K562 (cell line): ENCODE results near the gene SPHK2. TPM values are rescaled to one million over a fixed set of nuclear protein-coding genes. Genes with fewer than 3 reads are reported as not detected.

Experiments used
- GATAD2A ChIP-seq: fragments of 450-650 bp; IDR thresholded peaks from 2 replicates; pipeline ENCODE4 v1.6.1; 2017
- HDAC1 ChIP-seq, 2 experiments: fragments of 450-650 bp; IDR thresholded peaks; 2 replicates each; pipeline ENCODE4 v1.6.1; 2016 to 2017; ENCODE audit warnings: inconsistent platforms in 1 of 2, mild to moderate bottlenecking in 1 of 2, moderate library complexity in 1 of 2
- HDGF ChIP-seq: fragments of 450-650 bp; IDR thresholded peaks from 2 replicates; pipeline ENCODE4 v1.6.1; 2016
- MIER1 ChIP-seq: fragments of 450-650 bp; IDR thresholded peaks from 2 replicates; pipeline ENCODE4 v1.6.1; 2016; ENCODE audit warnings: antibody characterized with exemption, mild to moderate bottlenecking, low read depth
- PHF20 ChIP-seq: fragments of 450-650 bp; IDR thresholded peaks from 2 replicates; pipeline ENCODE4 v1.6.1; 2018; ENCODE audit not compliant: partially characterized antibody
- RBM14 ChIP-seq: fragments of 200-400 bp; formaldehyde crosslinking; IDR thresholded peaks from 2 replicates; pipeline ENCODE4 v1.6.1; 2018; ENCODE audit warnings: low read depth, mild to moderate bottlenecking, low read length, moderate library complexity, borderline replicate concordance; ENCODE audit not compliant: insufficient read depth
- SIN3B ChIP-seq: fragments of 450-650 bp; IDR thresholded peaks from 2 replicates; pipeline ENCODE4 v1.6.1; 2017; ENCODE audit warnings: low read depth, mild to moderate bottlenecking, moderate library complexity
- ZKSCAN3 ChIP-seq: fragments of 250-450 bp; sonication (Bioruptor Pico); IDR thresholded peaks from 2 replicates; pipeline ENCODE4 v1.4.0; 2020
- polyA plus RNA-seq, 8 experiments: library from polyadenylated mRNA; depleted of rRNA in 4 of 8; stranded (reverse) in 5 of 8; unstranded in 3 of 8; fragments of >200 nt; fragmentation: Nextera tagmentation in 2 of 8; fragmentation: Illumina TruSeq in 1 of 8; extraction: Ambion mirVana in 2 of 8; extraction: Trizol in 1 of 8; gene quantifications; 2 replicates each; pipeline versions ENCODE4 v1.2.1 to v1.2.3, GENCODE V29; 2011 to 2014; ENCODE audit warnings: inconsistent platforms in 1 of 8, missing spikeins in 1 of 8
- total RNA-seq, 7 experiments: library from RNA; depleted of rRNA in 6 of 7; stranded (reverse); fragments of >200 nt in 6 of 7; fragmentation: Illumina TruSeq in 2 of 7; extraction: Trizol in 2 of 7; gene quantifications; 2 replicates each; pipeline versions ENCODE4 v1.2.1 to v1.2.3, GENCODE V29; 2011 to 2021; ENCODE audit warnings: low replicate concordance in 1 of 7
- TF ChIP-seq, protein P1 (sequence below), 3 experiments: fragments of 200-800 bp in 1 of 3; fragments of 250-450 bp in 1 of 3; fragments of 450-650 bp in 1 of 3; sonication (Bioruptor Pico) in 1 of 3; sonication (Bioruptor generic) in 1 of 3; formaldehyde crosslinking in 1 of 3; IDR thresholded peaks; 2 replicates each; pipeline versions ENCODE4 v1.6.1 to v1.8.0; 2016 to 2022; ENCODE audit warnings: mild to moderate bottlenecking in 2 of 3, missing genetic modification characterization in 2 of 3, missing compliant biosample characterization in 1 of 3, moderate library complexity in 1 of 3
- TF ChIP-seq, protein P2 (sequence below), 2 experiments: fragments of 450-650 bp; IDR thresholded peaks; 2 replicates each; pipeline ENCODE4 v1.6.1; 2018; ENCODE audit warnings: mild to moderate bottlenecking in 2 of 2, low read depth in 1 of 2; ENCODE audit not compliant: partially characterized antibody in 2 of 2
- TF ChIP-seq, protein P3 (sequence below): fragments of 250-450 bp; sonication (Bioruptor Pico); IDR thresholded peaks from 2 replicates; pipeline ENCODE4 v1.8.0; 2021; ENCODE audit warnings: mild to moderate bottlenecking, moderate library complexity

Gene SPHK2
- total and polyA plus RNA-seq, 9 of the 15 experiments (the other 6 are each of a cell fraction or from before 2014, with no cell fraction given) = 0.10 to 15.2 (median 2.9) TPM

GRCh38 chr19:48646001-48646721 is 26.9 kb downstream of the SPHK2 start, which contains the start of gene CA11 (continued):
- TF ChIP-seq, protein P1, sequence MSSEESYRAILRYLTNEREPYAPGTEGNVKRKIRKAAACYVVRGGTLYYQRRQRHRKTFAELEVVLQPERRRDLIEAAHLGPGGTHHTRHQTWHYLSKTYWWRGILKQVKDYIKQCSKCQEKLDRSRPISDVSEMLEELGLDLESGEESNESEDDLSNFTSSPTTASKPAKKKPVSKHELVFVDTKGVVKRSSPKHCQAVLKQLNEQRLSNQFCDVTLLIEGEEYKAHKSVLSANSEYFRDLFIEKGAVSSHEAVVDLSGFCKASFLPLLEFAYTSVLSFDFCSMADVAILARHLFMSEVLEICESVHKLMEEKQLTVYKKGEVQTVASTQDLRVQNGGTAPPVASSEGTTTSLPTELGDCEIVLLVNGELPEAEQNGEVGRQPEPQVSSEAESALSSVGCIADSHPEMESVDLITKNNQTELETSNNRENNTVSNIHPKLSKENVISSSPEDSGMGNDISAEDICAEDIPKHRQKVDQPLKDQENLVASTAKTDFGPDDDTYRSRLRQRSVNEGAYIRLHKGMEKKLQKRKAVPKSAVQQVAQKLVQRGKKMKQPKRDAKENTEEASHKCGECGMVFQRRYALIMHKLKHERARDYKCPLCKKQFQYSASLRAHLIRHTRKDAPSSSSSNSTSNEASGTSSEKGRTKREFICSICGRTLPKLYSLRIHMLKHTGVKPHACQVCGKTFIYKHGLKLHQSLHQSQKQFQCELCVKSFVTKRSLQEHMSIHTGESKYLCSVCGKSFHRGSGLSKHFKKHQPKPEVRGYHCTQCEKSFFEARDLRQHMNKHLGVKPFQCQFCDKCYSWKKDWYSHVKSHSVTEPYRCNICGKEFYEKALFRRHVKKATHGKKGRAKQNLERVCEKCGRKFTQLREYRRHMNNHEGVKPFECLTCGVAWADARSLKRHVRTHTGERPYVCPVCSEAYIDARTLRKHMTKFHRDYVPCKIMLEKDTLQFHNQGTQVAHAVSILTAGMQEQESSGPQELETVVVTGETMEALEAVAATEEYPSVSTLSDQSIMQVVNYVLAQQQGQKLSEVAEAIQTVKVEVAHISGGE (CRISPR knock-in tag; IDR thresholded peaks at IDR 0.05) = no peak
- TF ChIP-seq HDAC1 (IDR thresholded peaks at IDR 0.05) (peak; percentile 3 to 94; a peak in 2 of 4 replicates), ZKSCAN3 (CRISPR knock-in tag) (no peak), RBM14 (no peak), MIER1 (peak; percentile 74; the same call in 1 of the 2 replicates), SIN3B (peak; percentile 49; the same call in 1 of the 2 replicates), GATAD2A (peak; percentile 53), HDGF (peak; percentile 94), PHF20 (peak; percentile 8)
- TF ChIP-seq, protein P2, sequence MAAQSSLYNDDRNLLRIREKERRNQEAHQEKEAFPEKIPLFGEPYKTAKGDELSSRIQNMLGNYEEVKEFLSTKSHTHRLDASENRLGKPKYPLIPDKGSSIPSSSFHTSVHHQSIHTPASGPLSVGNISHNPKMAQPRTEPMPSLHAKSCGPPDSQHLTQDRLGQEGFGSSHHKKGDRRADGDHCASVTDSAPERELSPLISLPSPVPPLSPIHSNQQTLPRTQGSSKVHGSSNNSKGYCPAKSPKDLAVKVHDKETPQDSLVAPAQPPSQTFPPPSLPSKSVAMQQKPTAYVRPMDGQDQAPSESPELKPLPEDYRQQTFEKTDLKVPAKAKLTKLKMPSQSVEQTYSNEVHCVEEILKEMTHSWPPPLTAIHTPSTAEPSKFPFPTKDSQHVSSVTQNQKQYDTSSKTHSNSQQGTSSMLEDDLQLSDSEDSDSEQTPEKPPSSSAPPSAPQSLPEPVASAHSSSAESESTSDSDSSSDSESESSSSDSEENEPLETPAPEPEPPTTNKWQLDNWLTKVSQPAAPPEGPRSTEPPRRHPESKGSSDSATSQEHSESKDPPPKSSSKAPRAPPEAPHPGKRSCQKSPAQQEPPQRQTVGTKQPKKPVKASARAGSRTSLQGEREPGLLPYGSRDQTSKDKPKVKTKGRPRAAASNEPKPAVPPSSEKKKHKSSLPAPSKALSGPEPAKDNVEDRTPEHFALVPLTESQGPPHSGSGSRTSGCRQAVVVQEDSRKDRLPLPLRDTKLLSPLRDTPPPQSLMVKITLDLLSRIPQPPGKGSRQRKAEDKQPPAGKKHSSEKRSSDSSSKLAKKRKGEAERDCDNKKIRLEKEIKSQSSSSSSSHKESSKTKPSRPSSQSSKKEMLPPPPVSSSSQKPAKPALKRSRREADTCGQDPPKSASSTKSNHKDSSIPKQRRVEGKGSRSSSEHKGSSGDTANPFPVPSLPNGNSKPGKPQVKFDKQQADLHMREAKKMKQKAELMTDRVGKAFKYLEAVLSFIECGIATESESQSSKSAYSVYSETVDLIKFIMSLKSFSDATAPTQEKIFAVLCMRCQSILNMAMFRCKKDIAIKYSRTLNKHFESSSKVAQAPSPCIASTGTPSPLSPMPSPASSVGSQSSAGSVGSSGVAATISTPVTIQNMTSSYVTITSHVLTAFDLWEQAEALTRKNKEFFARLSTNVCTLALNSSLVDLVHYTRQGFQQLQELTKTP (IDR thresholded peaks at IDR 0.05; ENCODE audit: low read depth in 1 of 2, partially characterized antibody in 2 of 2) = peak; percentile 72 to 85
- TF ChIP-seq, protein P3, sequence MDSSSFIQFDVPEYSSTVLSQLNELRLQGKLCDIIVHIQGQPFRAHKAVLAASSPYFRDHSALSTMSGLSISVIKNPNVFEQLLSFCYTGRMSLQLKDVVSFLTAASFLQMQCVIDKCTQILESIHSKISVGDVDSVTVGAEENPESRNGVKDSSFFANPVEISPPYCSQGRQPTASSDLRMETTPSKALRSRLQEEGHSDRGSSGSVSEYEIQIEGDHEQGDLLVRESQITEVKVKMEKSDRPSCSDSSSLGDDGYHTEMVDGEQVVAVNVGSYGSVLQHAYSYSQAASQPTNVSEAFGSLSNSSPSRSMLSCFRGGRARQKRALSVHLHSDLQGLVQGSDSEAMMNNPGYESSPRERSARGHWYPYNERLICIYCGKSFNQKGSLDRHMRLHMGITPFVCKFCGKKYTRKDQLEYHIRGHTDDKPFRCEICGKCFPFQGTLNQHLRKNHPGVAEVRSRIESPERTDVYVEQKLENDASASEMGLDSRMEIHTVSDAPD = no peak
